M059J (cell line): ENCODE data around the gene RASSF7. TPM values are rescaled to one million over a fixed set of nuclear protein-coding genes. Genes with fewer than 3 reads are reported as not detected.
A peak's percentile ranks its signal among the peaks of the same experiment; 100 is the strongest.

ENCODE experiments used
- DNase-seq: peaks from one replicate; pipeline ENCODE4 v3.0.0-alpha.2; 2012; ENCODE audit warnings: low read depth
- total RNA-seq: library from RNA; depleted of rRNA; stranded (reverse); fragments of >200 nt; shearing (Covaris generic); gene quantifications from 2 replicates; pipeline ENCODE4 v1.2.3, GENCODE V29; 2014; rRNA removed

The RASSF7 gene
- total RNA-seq, 1 experiment from 2014 or later: 56.0 TPM

GRCh38 chr11:610146-610801 lies 49.5 kb downstream of the RASSF7 start:
- no peak for DNase-seq

- DNase-seq: no peak
Measured at GRCh38 chr11:611001-611996, 50.5 kb downstream of the RASSF7 start.

- peak; percentile 22 for DNase-seq
Measured at GRCh38 chr11:612201-612960, 51.6 kb downstream of the RASSF7 start.

- no peak for DNase-seq
Measured at GRCh38 chr11:612961-613300, 52.2 kb downstream of the RASSF7 start.

- peak; percentile 27 for DNase-seq
Measured at GRCh38 chr11:613369-613968, 52.7 kb downstream of the RASSF7 start.

Other genes starting within 250 kb of the RASSF7 start
- 1,883 and 3,156 TPM in 2 replicates for gene IFITM1, start 246.9 kb upstream of the RASSF7 start, total RNA-seq
- 821 and 984 TPM in 2 replicates for gene IFITM3, start 240.1 kb upstream of the RASSF7 start, total RNA-seq
- gene B4GALNT4, start 191.5 kb upstream of the RASSF7 start, total RNA-seq: 2.8 and 9.4 TPM in 2 replicates
- gene PKP3, start 166.8 kb upstream of the RASSF7 start, total RNA-seq: 7.9 and 10.6 TPM in 2 replicates
- gene SIGIRR, start 146.0 kb upstream of the RASSF7 start, total RNA-seq: 2.5 and 3.4 TPM in 2 replicates
- 0.20 TPM in 1 of 2 replicates, not detected in the other for gene ANO9, start 119.0 kb upstream of the RASSF7 start, total RNA-seq
- gene PTDSS2, start 110.7 kb upstream of the RASSF7 start, total RNA-seq: 27.5 and 35.5 TPM in 2 replicates
- 169 and 259 TPM in 2 replicates for gene RNH1, start 53.7 kb upstream of the RASSF7 start, total RNA-seq
- gene HRAS, start 25.4 kb upstream of the RASSF7 start, total RNA-seq: 56.9 and 110 TPM in 2 replicates
- gene LRRC56, start 23.4 kb upstream of the RASSF7 start, total RNA-seq: 0.25 and 0.34 TPM in 2 replicates
- gene LMNTD2, start 232 bp upstream of the RASSF7 start, total RNA-seq: 1.1 and 3.8 TPM in 2 replicates
- 17.0 and 24.3 TPM in 2 replicates for gene PHRF1, start 15.5 kb downstream of the RASSF7 start, total RNA-seq
- not detected in 2 replicates for gene IRF7, start 55.0 kb downstream of the RASSF7 start, total RNA-seq
- gene CDHR5, start 64.0 kb downstream of the RASSF7 start, total RNA-seq: not detected in 2 replicates
- not detected in 2 replicates for gene SCT, start 66.2 kb downstream of the RASSF7 start, total RNA-seq
- not detected in 2 replicates for gene DRD4, start 76.3 kb downstream of the RASSF7 start, total RNA-seq
- gene DEAF1, start 134.3 kb downstream of the RASSF7 start, total RNA-seq: 31.0 and 50.8 TPM in 2 replicates
- gene TMEM80, start 134.8 kb downstream of the RASSF7 start, total RNA-seq: 7.9 and 14.9 TPM in 2 replicates
- gene EPS8L2, start 145.3 kb downstream of the RASSF7 start, total RNA-seq: 4.9 and 10.6 TPM in 2 replicates
- 247 and 252 TPM in 2 replicates for gene TALDO1, start 186.5 kb downstream of the RASSF7 start, total RNA-seq
- 22.5 and 25.6 TPM in 2 replicates for gene GATD1, start 216.5 kb downstream of the RASSF7 start, total RNA-seq
- gene CEND1, start 229.1 kb downstream of the RASSF7 start, total RNA-seq: not detected in 2 replicates
- gene SLC25A22, start 237.3 kb downstream of the RASSF7 start, total RNA-seq: 7.5 and 26.5 TPM in 2 replicates
- 3.3 and 8.2 TPM in 2 replicates for gene PIDD1, start 244.3 kb downstream of the RASSF7 start, total RNA-seq
- 714 and 877 TPM in 2 replicates for gene RPLP2, start 249.0 kb downstream of the RASSF7 start, total RNA-seq